ENCODE measurements around the gene WDR46. TPM values are rescaled to one million over a fixed set of nuclear protein-coding genes. Genes with fewer than 3 reads are reported as not detected.

The WDR46 gene
- total and polyA plus RNA-seq, 2 of the 13 experiments (the other 11 are each of a cell fraction or from before 2014, with no cell fraction given), result 47.4 to 105 TPM

- TF ChIP-seq ZNF740 (CRISPR knock-in tag; IDR thresholded peaks at IDR 0.05) (no peak; the same call in 1 of the 2 replicates), PHF8 (CRISPR knock-in tag; IDR thresholded peaks at IDR 0.05) (peak; percentile 45), ZNF564 (CRISPR knock-in tag; IDR thresholded peaks at IDR 0.05) (no peak), ZNF775 (CRISPR knock-in tag; IDR thresholded peaks at IDR 0.05; ENCODE audit: borderline replicate concordance) (no peak), FOXA1 (IDR thresholded peaks at IDR 0.05) (no peak), FOXA1 (CRISPR knock-in tag; IDR thresholded peaks at IDR 0.05) (no peak), ZNF275 (CRISPR knock-in tag; IDR thresholded peaks at IDR 0.05; ENCODE audit: borderline replicate concordance) (0 out of 2 replicates have a peak, but pooled peaks have one; percentile 43), MAFG (CRISPR knock-in tag; IDR thresholded peaks at IDR 0.05) (no peak), ZNF343 (CRISPR knock-in tag; IDR thresholded peaks at IDR 0.05) (no peak), NFKBIZ (CRISPR knock-in tag; IDR thresholded peaks at IDR 0.05) (0 out of 2 replicates have a peak, but pooled peaks have one; percentile 29), HINFP (CRISPR knock-in tag; IDR thresholded peaks at IDR 0.05; ENCODE audit: low read depth) (no peak), FOXO4 (CRISPR knock-in tag; conservative IDR thresholded peaks at IDR 0.05) (no peak), NFIC (IDR thresholded peaks at IDR 0.05; ENCODE audit: low read length) (no peak), ZBTB14 (CRISPR knock-in tag; IDR thresholded peaks at IDR 0.05) (no peak), ZNF280D (CRISPR knock-in tag; IDR thresholded peaks at IDR 0.05) (no peak), BRF2 (CRISPR knock-in tag; IDR thresholded peaks at IDR 0.05) (no peak), ZFY (CRISPR knock-in tag; IDR thresholded peaks at IDR 0.05) (peak; percentile 56; the same call in 1 of the 2 replicates), GATAD1 (CRISPR knock-in tag; IDR thresholded peaks at IDR 0.05) (peak; percentile 40; the same call in 1 of the 2 replicates), ZNF713 (CRISPR knock-in tag; IDR thresholded peaks at IDR 0.05) (no peak), FOXK2 (IDR thresholded peaks at IDR 0.05) (no peak)
These were observed 28.8 kb upstream of the WDR46 start, which contains the start of gene ZBTB22 (continued) for GRCh38 chr6:33317669-33318425.
